Tibial artery (tissue), 4 donors: ENCODE data around the gene NRXN3.

ENCODE experiments used
- DNase-seq, 2 donors: peaks; one replicate each; pipeline ENCODE4 v3.0.0-alpha.2; 2019
- H3K27ac ChIP-seq, 2 donors: fragments of 200-600 bp; sonication (generic) in 1 of 2; 1 replicate in 1 of 2; 2 replicates in 1 of 2; pipeline ENCODE4 v1.5.1; 2018 to 2019; ENCODE audit warnings: mild to moderate bottlenecking in 1 of 2
- H3K27me3 ChIP-seq, 2 donors: fragments of 200-600 bp; sonication (generic) in 1 of 2; one replicate each; pipeline versions ENCODE4 v1.5.1 to v1.6.0; 2016 to 2019
- H3K36me3 ChIP-seq, 3 donors: fragments of 200-600 bp; sonication (generic) in 2 of 3; one replicate each; pipeline ENCODE4 v1.5.1; 2016 to 2019; ENCODE audit warnings: mild to moderate bottlenecking in 2 of 3
- H3K4me1 ChIP-seq, 4 donors: fragments of 200-600 bp; sonication (generic) in 2 of 4; 1 replicate in 3 of 4; 2 replicates in 1 of 4; pipeline ENCODE4 v1.5.1; 2016 to 2019
- H3K4me3 ChIP-seq, 2 donors: fragments of 200-600 bp; sonication (generic) in 1 of 2; 1 replicate in 1 of 2; 2 replicates in 1 of 2; pipeline ENCODE4 v1.5.1; 2018 to 2019; ENCODE audit warnings: mild to moderate bottlenecking in 2 of 2
- H3K9me3 ChIP-seq, 3 donors: fragments of 200-600 bp; sonication (generic) in 1 of 3; one replicate each; pipeline ENCODE4 v1.5.1; 2016 to 2019
- CTCF ChIP-seq, 2 experiments: fragments of 200-600 bp in 1 of 2; fragments of 450-650 bp in 1 of 2; IDR thresholded peaks; one replicate each; pipeline ENCODE4 v1.5.1; 2017 to 2019; ENCODE audit warnings: antibody characterized with exemption in 2 of 2, mild to moderate bottlenecking in 1 of 2, moderate library complexity in 1 of 2
- intact Hi-C: fragments of 100-400 bp; cut with DNase I; formaldehyde crosslinking; loops from one replicate; pipeline ENCODE4 v1.15.0; 2023; ENCODE audit warnings: low total_unique reads

Gene NRXN3

GRCh38 chr14:78243187-78243586, 73.0 kb downstream of the NRXN3 start:
- no peak for TF ChIP-seq CTCF (IDR thresholded peaks at IDR 0.05)

DNA sequence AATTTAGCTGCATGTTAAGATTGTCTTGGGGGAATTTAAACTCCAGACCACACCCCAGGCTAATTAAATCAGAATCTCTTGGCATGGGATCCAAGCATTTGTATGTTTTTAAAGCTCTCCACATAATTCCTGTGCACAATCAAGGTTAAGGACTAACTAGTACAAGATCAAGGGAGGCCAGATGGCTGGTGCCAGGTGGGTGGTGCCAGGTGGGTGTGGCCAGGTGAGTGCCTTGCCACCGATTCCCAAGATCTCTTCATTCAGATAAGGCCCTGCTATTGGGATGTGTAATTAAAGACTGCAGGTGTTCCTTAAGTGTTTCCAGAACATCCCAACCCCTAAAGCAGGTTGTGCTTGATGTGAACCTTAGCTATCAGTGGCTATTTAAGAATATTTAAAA, 75.1 kb downstream of the NRXN3 start:
- Histone ChIP-seq H3K27me3 (no peaks in the 10 kb centered on the region), H3K9me3 (no peaks in the 10 kb centered on the region), H3K36me3 (no peaks in the 10 kb centered on the region), H3K4me1 (no peaks in the 10 kb centered on the region), H3K27ac (no peak overlapping the region), H3K4me3 (no peak overlapping the region)
- no peak for TF ChIP-seq CTCF (IDR thresholded peaks at IDR 0.05)
- intact Hi-C loops, result loop anchor here (10.0 kb wide), 1 partner anchor 490 kb away; no protein-coding TSS in a partner anchor
- no peak for DNase-seq

More at GRCh38 chr14:78243187-78243586, 73.0 kb downstream of the NRXN3 start:
- Histone ChIP-seq H3K27me3 (no peaks in the 10 kb centered on the region), H3K4me1 (no peaks in the 10 kb centered on the region), H3K4me3 (no peak overlapping the region), H3K36me3 (no peaks in the 10 kb centered on the region), H3K9me3 (no peaks in the 10 kb centered on the region), H3K27ac (no peak overlapping the region)
- no peak for DNase-seq
- intact Hi-C loops, result loop anchor here (10.0 kb wide), 1 partner anchor 488 kb away; no protein-coding TSS in a partner anchor

GRCh38 chr14:78248501-78249090, 78.4 kb downstream of the NRXN3 start:
- Histone ChIP-seq H3K27ac (no peak overlapping the region), H3K9me3 (no peaks in the 10 kb centered on the region), H3K4me3 (no peak overlapping the region), H3K36me3 (no peaks in the 10 kb centered on the region), H3K27me3 (no peaks in the 10 kb centered on the region), H3K4me1 (no peaks in the 10 kb centered on the region)
- no peak for TF ChIP-seq CTCF (IDR thresholded peaks at IDR 0.05)
- intact Hi-C loops, result loop anchor here (10.0 kb wide), 1 partner anchor 494 kb away; no protein-coding TSS in a partner anchor
- no peak for DNase-seq

DNA sequence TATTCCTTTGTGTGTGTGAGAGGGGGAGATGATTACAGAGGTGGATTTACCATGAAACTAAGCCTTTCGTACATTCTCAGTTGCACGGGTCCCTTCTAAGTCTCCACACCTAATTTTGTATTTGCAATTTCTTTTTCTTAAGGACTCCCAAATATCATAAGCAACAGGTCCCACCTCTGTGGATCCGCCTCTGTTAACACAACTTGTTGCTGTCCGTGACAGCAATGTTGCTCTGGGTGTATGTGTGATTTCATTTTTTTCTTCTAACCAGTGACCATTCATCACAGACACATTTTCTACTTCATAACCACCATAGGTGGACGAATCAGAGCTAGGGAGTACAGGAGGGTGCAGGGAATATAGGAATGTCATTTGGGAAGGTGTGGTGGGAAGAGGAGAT, 81.1 kb downstream of the NRXN3 start:
- no peak for TF ChIP-seq CTCF (IDR thresholded peaks at IDR 0.05)
- no peak for DNase-seq
- no peaks in the 10 kb centered on the region for H3K27me3 ChIP-seq

GRCh38 chr14:78253986-78254385, 83.8 kb downstream of the NRXN3 start:
- Histone ChIP-seq H3K27ac (no peak overlapping the region), H3K4me1 (no peaks in the 10 kb centered on the region), H3K4me3 (no peak overlapping the region), H3K36me3 (no peaks in the 10 kb centered on the region), H3K27me3 (no peaks in the 10 kb centered on the region), H3K9me3 (no peaks in the 10 kb centered on the region)
- intact Hi-C loops, result no loop called here
- TF ChIP-seq CTCF (IDR thresholded peaks at IDR 0.05), result no peak
- no peak for DNase-seq

More for the DNA sequence above, 81.1 kb downstream of the NRXN3 start:
- no peak overlapping the region for H3K27ac ChIP-seq
- no peaks in the 10 kb centered on the region for H3K9me3 ChIP-seq
- intact Hi-C loops, result no loop called here
- no peak overlapping the region for H3K4me3 ChIP-seq
- no peaks in the 10 kb centered on the region for H3K4me1 ChIP-seq
- no peaks in the 10 kb centered on the region for H3K36me3 ChIP-seq
